A549 (cell line): Measurements from ENCODE around the gene LGALS3BP. TPM values are rescaled to one million over a fixed set of nuclear protein-coding genes. Genes with fewer than 3 reads are reported as not detected.
"Not testable (repeated sequence)": the region's sequence is repeated elsewhere in the genome, so short reads cannot be mapped to it uniquely, and the experiment has no call there.

Source experiments
- ATAC-seq, 2 experiments: fragments of 200-7000 bp in 1 of 2; fragments of >200 bp in 1 of 2; cut with Nextera tagmentation in 1 of 2; cut with Tn5 transposase in 1 of 2; 3 replicates each; pipeline versions ENCODE4 v1.8.0 to v1.9.1; 2018 to 2020; ENCODE audit warnings: mild to moderate bottlenecking in 1 of 2, moderate library complexity in 1 of 2
- CTCF ChIA-PET: fragments of 300-600 bp; sonication (Branson Sonifier 250); formaldehyde crosslinking; extraction: SDS; loops from one replicate; lab custom pipeline; 2021; ENCODE audit warnings: antibody characterized with exemption, inconsistent platforms; lab: Yijun Ruan, JAX
- POLR2A ChIA-PET: fragments of 350-600 bp; formaldehyde crosslinking; extraction: SDS; loops from one replicate; lab custom pipeline; 2021; ENCODE audit warnings: antibody characterized with exemption, inconsistent platforms; lab: Yijun Ruan, JAX
- DNase-seq, 2 experiments: peaks; one replicate each; pipeline versions ENCODE4 v3.0.0 to v3.0.0-alpha.2; 2011 to 2016; ENCODE audit warnings: low read depth in 1 of 2, low spot score in 1 of 2
- FAIRE-seq: peaks from 2 replicates; lab custom pipeline; 2011; peaks lifted over from hg19 to GRCh38; lab: Jason Lieb, UNC
- H3K27ac ChIP-seq, 2 experiments: fragments of >200 bp; sonication (Bioruptor Twin); formaldehyde crosslinking; 3 replicates each; pipeline ENCODE4 v1.5.1; 2016 to 2017
- H3K4me1 ChIP-seq: fragments of >200 bp; sonication (Bioruptor Twin); formaldehyde crosslinking; 3 replicates; pipeline ENCODE4 v1.6.1; 2016
- H3K4me2 ChIP-seq: fragments of >200 bp; sonication (Bioruptor Twin); formaldehyde crosslinking; 3 replicates; pipeline ENCODE4 v1.6.1; 2016
- H3K4me3 ChIP-seq: fragments of >200 bp; sonication (Bioruptor Twin); formaldehyde crosslinking; 3 replicates; pipeline ENCODE4 v1.5.1; 2016
- H3K9me3 ChIP-seq: fragments of >200 bp; sonication (Bioruptor Twin); formaldehyde crosslinking; 3 replicates; pipeline ENCODE4 v1.6.1; 2016
- BHLHE40 ChIP-seq: IDR thresholded peaks from 2 replicates; pipeline ENCODE4 v1.6.1; 2012; ENCODE audit warnings: low read depth, low read length, inconsistent platforms
- CBX8 ChIP-seq: fragments of 200-600 bp; sonication (generic); IDR thresholded peaks from 2 replicates; pipeline ENCODE4 v1.6.1; 2016
- CEBPB ChIP-seq, 2 experiments: fragments of >200 bp in 1 of 2; sonication (Bioruptor Twin) in 1 of 2; formaldehyde crosslinking in 1 of 2; IDR thresholded peaks; 2 replicates each; pipeline ENCODE4 v1.6.1; 2012 to 2016
- EHF ChIP-seq: fragments of 250-450 bp; sonication (Bioruptor Pico); IDR thresholded peaks from 2 replicates; pipeline ENCODE4 v1.5.0; 2020; ENCODE audit warnings: mild to moderate bottlenecking
- EHMT2 ChIP-seq: fragments of 200-600 bp; sonication (generic); IDR thresholded peaks from 2 replicates; pipeline ENCODE4 v1.6.1; 2016; ENCODE audit warnings: antibody characterized with exemption, low read depth, mild to moderate bottlenecking, moderate library complexity
- FOXS1 ChIP-seq: fragments of 250-450 bp; sonication (Bioruptor Pico); IDR thresholded peaks from 2 replicates; pipeline ENCODE4 v1.5.0; 2020; ENCODE audit warnings: mild to moderate bottlenecking, moderate library complexity
- HEYL ChIP-seq: fragments of 250-450 bp; sonication (Bioruptor Pico); IDR thresholded peaks from 2 replicates; pipeline ENCODE4 v1.8.0; 2021; ENCODE audit warnings: mild to moderate bottlenecking, moderate library complexity
- HMGXB4 ChIP-seq: fragments of 250-450 bp; sonication (Bioruptor Pico); IDR thresholded peaks from 2 replicates; pipeline ENCODE4 v1.5.0; 2021; ENCODE audit warnings: mild to moderate bottlenecking, moderate library complexity, borderline replicate concordance
- HOXA7 ChIP-seq: fragments of 250-450 bp; sonication (Bioruptor Pico); IDR thresholded peaks from 2 replicates; pipeline ENCODE4 v1.5.0; 2020; ENCODE audit warnings: mild to moderate bottlenecking, moderate library complexity
- HOXB13 ChIP-seq: fragments of 250-450 bp; sonication (Bioruptor Pico); IDR thresholded peaks from 2 replicates; pipeline ENCODE4 v1.5.0; 2020; ENCODE audit warnings: low read depth, mild to moderate bottlenecking, moderate library complexity
- HOXB5 ChIP-seq: fragments of 250-450 bp; sonication (Bioruptor Pico); IDR thresholded peaks from 2 replicates; pipeline ENCODE4 v1.5.0; 2020; ENCODE audit warnings: mild to moderate bottlenecking, moderate library complexity
- JUN ChIP-seq, 2 experiments: fragments of >200 bp; sonication (Bioruptor Twin); formaldehyde crosslinking; IDR thresholded peaks; 2 replicates in 1 of 2; 3 replicates in 1 of 2; pipeline ENCODE4 v1.6.1; 2016 to 2017
- JUNB ChIP-seq: fragments of >200 bp; sonication (Bioruptor Twin); formaldehyde crosslinking; IDR thresholded peaks from 2 replicates; pipeline ENCODE4 v1.6.1; 2016
- KDM5A ChIP-seq: fragments of 200-600 bp; sonication (generic); IDR thresholded peaks from 2 replicates; pipeline ENCODE4 v1.6.1; 2016; ENCODE audit warnings: antibody characterized with exemption, mild to moderate bottlenecking
- MAFK ChIP-seq: fragments of 450-650 bp; IDR thresholded peaks from 2 replicates; pipeline ENCODE4 v1.6.1; 2014; ENCODE audit not compliant: partially characterized antibody
- MAZ ChIP-seq: fragments of 150-350 bp; IDR thresholded peaks from 2 replicates; pipeline ENCODE4 v1.6.1; 2014; ENCODE audit warnings: antibody characterized with exemption, low read depth, low read length, borderline replicate concordance
- MYC ChIP-seq: IDR thresholded peaks from 2 replicates; pipeline ENCODE4 v1.6.1; 2012; ENCODE audit warnings: mild to moderate bottlenecking, inconsistent platforms, low read length, improper control_type of control experiment, borderline replicate concordance
- NFE2L2 ChIP-seq: fragments of 150-350 bp; conservative IDR thresholded peaks from 2 replicates; pipeline ENCODE4 v1.6.1; 2014; ENCODE audit warnings: low read length
- NPAS2 ChIP-seq: fragments of 250-450 bp; sonication (Bioruptor Pico); IDR thresholded peaks from 2 replicates; pipeline ENCODE4 v1.8.0; 2022; ENCODE audit warnings: mild to moderate bottlenecking, moderate library complexity, borderline replicate concordance
- PHF8 ChIP-seq: fragments of 200-600 bp; sonication (generic); IDR thresholded peaks from 2 replicates; pipeline ENCODE4 v1.6.1; 2016; ENCODE audit warnings: low read depth, mild to moderate bottlenecking, antibody characterized with exemption, moderate library complexity, borderline replicate concordance
- POLR2AphosphoS2 ChIP-seq: conservative IDR thresholded peaks from 2 replicates; pipeline ENCODE4 v1.6.1; 2012; ENCODE audit warnings: low read length, improper control_type of control experiment, inconsistent platforms
- RAD21 ChIP-seq, 2 experiments: fragments of >200 bp in 1 of 2; sonication (Bioruptor Twin) in 1 of 2; formaldehyde crosslinking in 1 of 2; IDR thresholded peaks in 1 of 2; conservative IDR thresholded peaks in 1 of 2; 2 replicates in 1 of 2; 3 replicates in 1 of 2; pipeline ENCODE4 v1.6.1; 2012 to 2018; ENCODE audit warnings: inconsistent platforms in 1 of 2
- RARB ChIP-seq: fragments of 250-450 bp; sonication (Bioruptor Pico); IDR thresholded peaks from 2 replicates; pipeline ENCODE4 v1.8.0; 2021; ENCODE audit warnings: mild to moderate bottlenecking, moderate library complexity
- RCOR1 ChIP-seq: fragments of 150-350 bp; IDR thresholded peaks from 2 replicates; pipeline ENCODE4 v1.6.1; 2014; ENCODE audit warnings: antibody characterized with exemption, low read length, low read depth
- SREBF2 ChIP-seq: fragments of 450-650 bp; IDR thresholded peaks from 2 replicates; pipeline ENCODE4 v1.6.1; 2014; ENCODE audit warnings: mild to moderate bottlenecking, moderate library complexity
- TFCP2L1 ChIP-seq: fragments of 250-450 bp; sonication (Bioruptor Pico); IDR thresholded peaks from 2 replicates; pipeline ENCODE4 v1.5.0; 2021; ENCODE audit warnings: mild to moderate bottlenecking
- TP53 ChIP-seq: fragments of 250-450 bp; sonication (Bioruptor Pico); IDR thresholded peaks from 2 replicates; pipeline ENCODE4 v1.5.0; 2021; ENCODE audit warnings: mild to moderate bottlenecking, moderate library complexity
- ZC3H11A ChIP-seq: fragments of 450-650 bp; IDR thresholded peaks from 2 replicates; pipeline ENCODE4 v1.6.1; 2014; ENCODE audit warnings: antibody characterized with exemption, mild to moderate bottlenecking
- ZFP36 ChIP-seq: fragments of 450-650 bp; IDR thresholded peaks from 2 replicates; pipeline ENCODE4 v1.6.1; 2014; ENCODE audit warnings: borderline replicate concordance; ENCODE audit not compliant: partially characterized antibody
- ZNF302 ChIP-seq: fragments of 250-450 bp; sonication (Bioruptor Pico); IDR thresholded peaks from 2 replicates; pipeline ENCODE4 v1.9.0; 2021; ENCODE audit warnings: inconsistent platforms, mild to moderate bottlenecking, moderate library complexity
- ZSCAN20 ChIP-seq: fragments of 250-450 bp; sonication (Bioruptor Pico); IDR thresholded peaks from 2 replicates; pipeline ENCODE4 v1.8.0; 2022; ENCODE audit warnings: mild to moderate bottlenecking, moderate library complexity
- WGBS: methylation state at CpG from one replicate; pipeline ENCODE4 v1.1.6; 2017; ENCODE audit errors: missing lambda C conversion rate; 5-methylcytosine and 5-hydroxymethylcytosine counted together
- polyA plus RNA-seq, 4 experiments: library from polyadenylated mRNA; depleted of rRNA in 3 of 4; stranded (reverse); fragments of >200 nt; fragmentation: RNase III in 1 of 4; extraction: RNeasy Plus Mini Kit Qiagen cat#74134 plus additional on column Dnase treatment in 1 of 4; gene quantifications; 2 replicates in 3 of 4; 3 replicates in 1 of 4; pipeline ENCODE4 v1.2.3, GENCODE V29; 2011 to 2017

The LGALS3BP gene
- polyA plus RNA-seq, 2 of the 4 experiments (the other 2 are of a cell fraction), result 28.3 to 60.0 TPM

GRCh38 chr17:79023180-79023705, 43.5 kb upstream of the LGALS3BP start:
- Histone ChIP-seq H3K9me3 (no peaks in the 10 kb centered on the region), H3K4me1 (peaks cover 48% of the 10 kb centered on the region), H3K4me3 (peak overlapping the region; percentile 63; the same call in 2 of the 3 replicates)
- no peak for FAIRE-seq
- TF ChIP-seq NPAS2 (CRISPR knock-in tag) (no peak), MYC (no peak), POLR2AphosphoS2 (no peak), EHMT2 (no peak), ZC3H11A (no peak), HOXB5 (no peak), MAZ (no peak), EHF (no peak), HEYL (no peak), JUN (IDR thresholded peaks at IDR 0.05) (no peak), PHF8 (no peak), CBX8 (no peak), SREBF2 (no peak), MAFK (no peak), ZNF302 (CRISPR knock-in tag) (no peak), HOXB13 (CRISPR knock-in tag) (no peak), FOXS1 (no peak)
- TF ChIP-seq, all 56 proteins: peak for 0
- CTCF ChIA-PET, result interaction anchor here (0.7 to 14.8 kb wide), 13 partner anchors 11 to 369 kb away, joined by 3 to 376 read pairs (median 4); no protein-coding TSS in a partner anchor
- peak overlapping the region; percentile 78 to 88 for H3K27ac ChIP-seq
- H3K4me2 ChIP-seq, result peak overlapping the region; percentile 88
- POLR2A ChIA-PET, result no interaction called here
- no peak for ATAC-seq
- DNase-seq, result no peak
- 93% methylated on average over 12 of the region's 12 CpGs for WGBS

- Histone ChIP-seq H3K4me3 (no peak overlapping the region), H3K4me1 (peaks cover 41% of the 10 kb centered on the region), H3K4me2 (no peak overlapping the region), H3K27ac (peak overlapping the region in 1 of 2 experiments; percentile 88; a peak in 1 of 6 replicates), H3K9me3 (no peaks in the 10 kb centered on the region)
- WGBS, result 93% methylated on average over 9 of the region's 9 CpGs
- FAIRE-seq (no peak), DNase-seq (no peak), ATAC-seq (no peak)
- ChIA-PET CTCF (interaction anchor here (0.7 to 14.8 kb wide), 15 partner anchors 11 to 563 kb away, joined by 3 to 376 read pairs (median 5); partner anchors contain the start of gene CANT1), POLR2A (interaction anchor here (0.7 kb wide), 1 partner anchor 13 kb away, joined by 3 read pairs; the partner anchor contains the start of gene CANT1)
- TF ChIP-seq BHLHE40, result no peak
These were observed 42.8 kb upstream of the LGALS3BP start for GRCh38 chr17:79022507-79022991.

GRCh38 chr17:79021929-79022328, 42.2 kb upstream of the LGALS3BP start:
- peaks cover 35% of the 10 kb centered on the region for H3K4me1 ChIP-seq
- FAIRE-seq, H3K4me2 ChIP-seq, POLR2A ChIA-PET, H3K27ac ChIP-seq, H3K9me3 ChIP-seq, ATAC-seq, H3K4me3 ChIP-seq, DNase-seq: not testable (repeated sequence)
- CTCF ChIA-PET, result interaction anchor here (0.6 to 14.8 kb wide), 19 partner anchors 12 to 563 kb away, joined by 3 to 376 read pairs (median 5); partner anchors contain the start of gene CANT1
- 95% methylated on average over 2 of the region's 2 CpGs for WGBS

GRCh38 chr17:79020631-79021301, 41.0 kb upstream of the LGALS3BP start:
- Histone ChIP-seq H3K9me3 (no peaks in the 10 kb centered on the region), H3K27ac (peak overlapping the region; percentile 32 to 43; a peak in 4 of 6 replicates)
- TF ChIP-seq RCOR1 (no peak), HOXA7 (CRISPR knock-in tag) (no peak), HMGXB4 (no peak), ZFP36 (no peak), JUNB (no peak), NFE2L2 (no peak), CEBPB (IDR thresholded peaks at IDR 0.05) (no peak), TP53 (CRISPR knock-in tag) (no peak), RARB (CRISPR knock-in tag) (no peak), MAZ (no peak), TFCP2L1 (CRISPR knock-in tag) (no peak), HEYL (no peak), CBX8 (no peak), RAD21 (conservative IDR thresholded peaks at IDR 0.05 in 1 of 2, IDR thresholded peaks at IDR 0.05 in 1 of 2) (no peak), KDM5A (no peak), ZSCAN20 (CRISPR knock-in tag) (no peak)

More at GRCh38 chr17:79020631-79021301, 41.0 kb upstream of the LGALS3BP start:
- Histone ChIP-seq H3K4me2 (no peak overlapping the region), H3K4me1 (peaks cover 23% of the 10 kb centered on the region), H3K4me3 (no peak overlapping the region)
- POLR2A ChIA-PET, result interaction anchor here (1.0 kb wide), 1 partner anchor 11 kb away, joined by 3 read pairs; the partner anchor contains the start of gene CANT1
- no peak for ATAC-seq
- no peak for DNase-seq
- no peak for FAIRE-seq
- 33% methylated on average over 2 of the region's 2 CpGs for WGBS
- CTCF ChIA-PET, result interaction anchor here (0.6 to 14.8 kb wide), 26 partner anchors 10 to 690 kb away, joined by 3 to 376 read pairs (median 5); partner anchors contain the start of gene CANT1
